Measurements from ENCODE around the gene SPATA21. TPM values are rescaled to one million over a fixed set of nuclear protein-coding genes. Genes with fewer than 3 reads are reported as not detected.

The SPATA21 gene
- total and polyA plus RNA-seq, 10 of the 15 experiments (the other 5 are each of a cell fraction or from before 2014, with no cell fraction given), result 0.05 to 1.1 (median 0.24) TPM; not detected in 1

DNA sequence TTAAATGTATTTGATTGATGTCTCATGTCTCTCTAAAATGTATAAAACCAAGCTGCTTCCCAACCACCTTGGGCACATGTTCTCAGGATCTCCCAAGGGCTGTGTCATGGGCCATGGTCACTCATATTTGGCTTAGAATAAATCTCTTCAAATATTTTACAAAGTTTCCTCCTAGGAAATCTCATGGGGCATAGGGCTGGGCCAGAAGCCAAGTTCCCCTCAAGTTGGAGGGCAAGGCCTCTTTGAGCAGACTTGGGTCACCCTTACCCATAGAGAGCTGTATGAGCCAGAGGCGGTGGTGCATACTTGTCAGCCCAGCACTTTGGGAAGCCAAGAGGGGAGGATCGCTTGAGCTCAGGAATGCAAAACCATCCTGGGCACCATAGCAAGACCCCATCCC is 82.6 kb downstream of the SPATA21 start:
- H3K36me3 ChIP-seq (ENCODE audit: control insufficient read depth in 2 of 2, insufficient read depth in 2 of 2, low read length in 1 of 2), result no peaks in the 10 kb centered on the region
- POLR2A ChIA-PET, result interaction anchor here (1.1 to 4.1 kb wide), 2 partner anchors 9 to 13 kb away, joined by 3 to 21 read pairs; no protein-coding TSS in a partner anchor
- RAD21 ChIA-PET (ENCODE audit: unreplicated experiment), result interaction anchor here (1.9 to 3.9 kb wide), 2 partner anchors 10 to 276 kb away, joined by 6 to 31 read pairs; no protein-coding TSS in a partner anchor
- ATAC-seq, result no peak
- H3K4me2 ChIP-seq (ENCODE audit: control insufficient read depth, insufficient read depth), result no peak overlapping the region
- H3K9ac ChIP-seq (ENCODE audit: control insufficient read depth, insufficient read depth, low read length), result no peak overlapping the region
- H3K4me1 ChIP-seq (ENCODE audit: control insufficient read depth, insufficient read depth, low read length), result 0 out of 2 replicates have a peak, but pooled peaks cover 4% of the 10 kb centered on the region
- CTCF ChIA-PET, result interaction anchor here (1.2 to 5.0 kb wide), 2 partner anchors 9 to 14 kb away, joined by 3 to 85 read pairs; no protein-coding TSS in a partner anchor
- H3K4me3 ChIP-seq, result no peak overlapping the region
- H2AFZ ChIP-seq (ENCODE audit: control insufficient read depth, low read depth, low read length), result no peak overlapping the region
- in situ Hi-C loops (cut with MboI) (no loop called here), intact Hi-C loops (cut with micrococcal nuclease; ENCODE audit: unreplicated experiment) (no loop called here)
- H3K27ac ChIP-seq (ENCODE audit: control insufficient read depth, insufficient read depth), result no peak overlapping the region
- no peak for DNase-seq (ENCODE audit: low read depth, low spot score)
- peaks cover 26% of the 10 kb centered on the region for H3K79me2 ChIP-seq (ENCODE audit: control insufficient read depth, insufficient read depth, low read length)
- no peaks in the 10 kb centered on the region for H3K9me3 ChIP-seq (replicated peaks; ENCODE audit: control insufficient read depth, insufficient read depth, low read length)
- BruUV-seq (replicated peaks), result no TSS peak
- H3K27me3 ChIP-seq (replicated peaks in 1 of 2; ENCODE audit: control insufficient read depth in 2 of 2, insufficient read depth in 2 of 2, low read length in 1 of 2), result no peaks in the 10 kb centered on the region
- 89% methylated on average over 2 of the region's 2 CpGs for WGBS (ENCODE audit: insufficient coverage, insufficient replicate concordance, low lambda C conversion rate, missing lambda C conversion rate)
- no peaks in the 10 kb centered on the region for H4K20me1 ChIP-seq (ENCODE audit: control insufficient read depth, insufficient read depth)
- no peak for FAIRE-seq
- SMC1A ChIA-PET (ENCODE audit: uncharacterized antibody, unreplicated experiment), result interaction anchor here (0.9 to 5.6 kb wide), 3 partner anchors 10 to 258 kb away, joined by 4 to 43 read pairs (median 4); partner anchors contain the start of gene SZRD1
- TF ChIP-seq HDAC2 (IDR thresholded peaks at IDR 0.05), result no peak
- no peak for TF ChIP-seq HDGF (IDR thresholded peaks at IDR 0.05)
- no peak for TF ChIP-seq EGR1 (IDR thresholded peaks at IDR 0.05; ENCODE audit: borderline replicate concordance in 1 of 2, low read depth in 2 of 2, low read length in 2 of 2)
- no peak for TF ChIP-seq SREBF1 (IDR thresholded peaks at IDR 0.05; ENCODE audit: low read length)
- TF ChIP-seq RAD51 (IDR thresholded peaks at IDR 0.05), result no peak
- TF ChIP-seq KDM1A (IDR thresholded peaks at IDR 0.05; ENCODE audit: borderline replicate concordance), result no peak
- no peak for TF ChIP-seq SMARCA5 (IDR thresholded peaks at IDR 0.05)
- TF ChIP-seq, protein P1, sequence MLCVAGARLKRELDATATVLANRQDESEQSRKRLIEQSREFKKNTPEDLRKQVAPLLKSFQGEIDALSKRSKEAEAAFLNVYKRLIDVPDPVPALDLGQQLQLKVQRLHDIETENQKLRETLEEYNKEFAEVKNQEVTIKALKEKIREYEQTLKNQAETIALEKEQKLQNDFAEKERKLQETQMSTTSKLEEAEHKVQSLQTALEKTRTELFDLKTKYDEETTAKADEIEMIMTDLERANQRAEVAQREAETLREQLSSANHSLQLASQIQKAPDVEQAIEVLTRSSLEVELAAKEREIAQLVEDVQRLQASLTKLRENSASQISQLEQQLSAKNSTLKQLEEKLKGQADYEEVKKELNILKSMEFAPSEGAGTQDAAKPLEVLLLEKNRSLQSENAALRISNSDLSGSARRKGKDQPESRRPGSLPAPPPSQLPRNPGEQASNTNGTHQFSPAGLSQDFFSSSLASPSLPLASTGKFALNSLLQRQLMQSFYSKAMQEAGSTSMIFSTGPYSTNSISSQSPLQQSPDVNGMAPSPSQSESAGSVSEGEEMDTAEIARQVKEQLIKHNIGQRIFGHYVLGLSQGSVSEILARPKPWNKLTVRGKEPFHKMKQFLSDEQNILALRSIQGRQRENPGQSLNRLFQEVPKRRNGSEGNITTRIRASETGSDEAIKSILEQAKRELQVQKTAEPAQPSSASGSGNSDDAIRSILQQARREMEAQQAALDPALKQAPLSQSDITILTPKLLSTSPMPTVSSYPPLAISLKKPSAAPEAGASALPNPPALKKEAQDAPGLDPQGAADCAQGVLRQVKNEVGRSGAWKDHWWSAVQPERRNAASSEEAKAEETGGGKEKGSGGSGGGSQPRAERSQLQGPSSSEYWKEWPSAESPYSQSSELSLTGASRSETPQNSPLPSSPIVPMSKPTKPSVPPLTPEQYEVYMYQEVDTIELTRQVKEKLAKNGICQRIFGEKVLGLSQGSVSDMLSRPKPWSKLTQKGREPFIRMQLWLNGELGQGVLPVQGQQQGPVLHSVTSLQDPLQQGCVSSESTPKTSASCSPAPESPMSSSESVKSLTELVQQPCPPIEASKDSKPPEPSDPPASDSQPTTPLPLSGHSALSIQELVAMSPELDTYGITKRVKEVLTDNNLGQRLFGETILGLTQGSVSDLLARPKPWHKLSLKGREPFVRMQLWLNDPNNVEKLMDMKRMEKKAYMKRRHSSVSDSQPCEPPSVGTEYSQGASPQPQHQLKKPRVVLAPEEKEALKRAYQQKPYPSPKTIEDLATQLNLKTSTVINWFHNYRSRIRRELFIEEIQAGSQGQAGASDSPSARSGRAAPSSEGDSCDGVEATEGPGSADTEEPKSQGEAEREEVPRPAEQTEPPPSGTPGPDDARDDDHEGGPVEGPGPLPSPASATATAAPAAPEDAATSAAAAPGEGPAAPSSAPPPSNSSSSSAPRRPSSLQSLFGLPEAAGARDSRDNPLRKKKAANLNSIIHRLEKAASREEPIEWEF (IDR thresholded peaks at IDR 0.05; ENCODE audit: insufficient replicate concordance, low read depth, low read length), result no peak
- TF ChIP-seq BACH1 (IDR thresholded peaks at IDR 0.05; ENCODE audit: borderline replicate concordance), result no peak
- no peak for TF ChIP-seq NFYA (IDR thresholded peaks at IDR 0.05; ENCODE audit: borderline replicate concordance, low read depth, low read length)
- no peak for TF ChIP-seq PML (IDR thresholded peaks at IDR 0.05; ENCODE audit: low read length)
- TF ChIP-seq ZZZ3 (IDR thresholded peaks at IDR 0.05; ENCODE audit: control insufficient read depth, insufficient read length, low read depth), result no peak
- no peak for TF ChIP-seq PRDM15 (CRISPR knock-in tag; IDR thresholded peaks at IDR 0.05)
- TF ChIP-seq BMI1 (IDR thresholded peaks at IDR 0.05; ENCODE audit: borderline replicate concordance), result no peak
- no peak for TF ChIP-seq RAD21 (IDR thresholded peaks at IDR 0.05; ENCODE audit: insufficient read depth, low read depth, low read length)
- no peak for TF ChIP-seq HDAC6 (IDR thresholded peaks at IDR 0.05; ENCODE audit: unreplicated experiment)
- TF ChIP-seq RBBP5 (conservative IDR thresholded peaks at IDR 0.05), result no peak

All from GM12878 (cell line).